Germinal center (tissue), 1 donor: ENCODE results near the gene RGS19.

Experiments
- DNase-seq: peaks from one replicate; pipeline ENCODE4 v3.0.0; 2012; ENCODE audit warnings: mixed read lengths, low spot score

RGS19 gene

DNA sequence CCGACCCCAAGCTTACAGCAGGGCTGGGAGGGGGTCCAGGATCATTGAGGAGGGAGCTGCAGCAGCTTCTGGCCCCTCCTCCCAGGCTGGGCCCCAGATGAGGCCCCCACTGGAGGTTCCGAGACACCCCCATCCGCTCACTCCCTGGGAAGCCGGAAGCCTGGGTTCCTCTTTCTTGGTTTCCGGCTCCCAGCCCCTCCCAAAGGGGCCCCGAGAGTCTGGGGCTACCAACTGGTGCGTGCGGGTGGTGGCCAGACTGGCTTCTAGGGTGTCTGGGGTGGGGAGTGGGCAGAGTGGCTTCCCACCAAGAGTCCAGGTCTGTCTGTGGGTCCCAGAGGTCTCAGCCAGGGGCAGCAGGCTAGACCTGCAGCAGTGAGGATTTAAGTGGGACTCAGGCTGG is 2.2 kb downstream of the RGS19 start:
- DNase-seq = peak; percentile 68

DNA sequence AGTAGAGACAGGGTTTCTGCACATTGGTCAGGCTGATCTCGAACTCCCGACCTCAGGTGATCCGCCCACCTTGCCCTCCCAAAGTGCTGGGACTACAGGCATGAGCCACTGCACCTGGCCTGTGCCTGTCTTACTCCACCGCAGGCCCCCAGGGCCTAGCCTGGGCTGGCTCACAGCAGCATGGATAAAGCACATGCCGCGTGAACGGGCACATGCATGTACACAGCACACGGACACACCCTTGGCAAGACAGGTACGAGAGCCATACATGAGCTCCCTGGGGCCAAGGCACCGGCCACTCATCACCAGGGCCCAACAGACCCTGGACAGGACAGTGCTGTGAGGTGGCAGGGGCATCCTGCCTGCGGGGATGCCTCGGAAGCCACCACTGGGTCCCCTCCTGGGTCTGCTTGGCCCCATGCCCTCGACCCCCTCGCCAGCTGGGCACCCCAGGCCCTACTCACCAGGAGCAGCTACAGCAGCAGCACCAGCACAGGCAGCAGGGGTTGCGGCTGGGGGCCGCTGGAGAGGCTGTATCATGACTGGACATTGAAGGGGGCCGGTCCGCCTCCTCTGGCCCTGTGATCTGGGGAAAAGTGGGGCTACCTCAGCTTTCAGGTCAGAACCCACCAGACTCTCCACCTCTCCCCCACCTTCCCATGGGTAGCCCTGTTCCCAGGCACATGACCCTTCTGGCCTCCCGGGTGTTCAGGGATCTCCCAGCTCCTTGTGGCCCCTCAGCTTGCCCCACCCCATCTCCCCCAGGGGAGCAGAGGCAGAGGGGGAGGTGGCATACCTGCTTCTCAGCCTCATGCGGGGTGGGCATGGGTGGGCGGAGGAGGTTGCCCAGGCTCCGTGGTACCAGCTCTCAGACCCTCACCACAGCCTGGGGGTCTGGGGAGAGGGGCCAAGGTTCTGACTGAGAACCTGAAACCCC is 3.0 kb downstream of the RGS19 start:
- no peak for DNase-seq

DNA sequence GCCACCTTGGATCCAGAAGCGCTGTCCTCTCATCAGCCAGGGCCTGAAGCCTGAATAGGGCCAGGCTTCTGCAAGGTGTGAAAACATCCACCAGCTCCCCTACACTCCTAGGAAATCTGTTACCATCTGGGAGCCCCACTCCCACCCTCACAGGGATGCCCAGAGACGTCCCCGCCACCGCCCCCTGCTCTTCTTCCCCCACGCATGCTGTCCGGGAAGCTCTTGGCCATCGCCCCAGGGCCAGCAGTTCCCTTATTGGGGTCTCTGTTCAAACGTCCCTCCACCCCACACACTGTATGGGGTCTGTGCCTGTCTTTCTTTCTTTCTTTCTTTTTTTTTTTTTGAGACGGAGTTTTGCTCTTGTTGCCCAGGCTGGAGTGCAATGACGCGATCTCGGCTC is 3.8 kb downstream of the RGS19 start:
- DNase-seq = no peak

DNA sequence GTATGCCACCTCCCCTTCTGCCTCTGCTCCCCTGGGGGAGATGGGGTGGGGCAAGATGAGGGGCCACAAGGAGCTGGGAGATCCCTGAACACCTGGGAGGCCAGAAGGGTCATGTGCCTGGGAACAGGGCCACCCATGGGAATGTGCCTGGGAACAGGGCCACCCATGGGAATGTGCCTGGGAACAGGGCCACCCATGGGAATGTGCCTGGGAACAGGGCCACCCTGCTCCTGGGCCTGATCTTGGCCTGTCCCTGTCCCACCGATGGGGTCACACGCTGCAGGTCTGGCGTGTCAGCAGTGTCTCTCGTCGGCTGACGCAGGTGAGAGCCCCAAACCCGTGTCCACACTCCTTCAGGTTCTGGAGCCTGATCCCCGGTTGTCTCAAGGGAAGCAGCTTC is 4.4 kb downstream of the RGS19 start:
- no peak for DNase-seq

DNA sequence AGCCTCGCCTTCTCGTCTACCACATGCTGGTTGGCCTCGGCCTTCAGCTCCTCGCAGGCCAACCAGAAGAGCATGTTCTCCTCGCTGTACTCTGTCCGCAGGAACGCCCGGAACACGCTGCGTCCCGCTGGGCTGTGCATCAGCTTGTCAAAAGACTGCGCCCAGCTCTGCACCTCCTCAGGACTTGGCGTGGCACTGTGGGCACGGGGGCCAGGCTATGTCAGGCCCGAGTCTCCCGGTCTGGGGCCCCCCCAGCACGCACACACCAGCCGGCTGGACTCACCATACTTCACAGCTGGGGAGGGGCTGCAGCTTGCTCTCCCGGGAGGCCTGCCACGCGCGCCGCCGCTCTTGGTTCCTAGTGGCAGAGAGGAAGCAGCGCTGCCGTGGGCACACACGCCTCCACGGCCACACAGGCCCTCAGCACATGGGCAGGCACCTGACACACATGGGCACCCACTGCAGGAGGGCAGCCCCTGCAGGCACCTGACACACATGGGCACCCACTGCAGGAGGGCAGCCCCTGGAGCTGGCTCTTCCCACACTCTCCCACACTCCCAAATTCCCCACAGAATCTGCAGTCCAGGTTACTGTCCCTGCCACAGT is 5.0 kb downstream of the RGS19 start:
- no peak for DNase-seq

DNA sequence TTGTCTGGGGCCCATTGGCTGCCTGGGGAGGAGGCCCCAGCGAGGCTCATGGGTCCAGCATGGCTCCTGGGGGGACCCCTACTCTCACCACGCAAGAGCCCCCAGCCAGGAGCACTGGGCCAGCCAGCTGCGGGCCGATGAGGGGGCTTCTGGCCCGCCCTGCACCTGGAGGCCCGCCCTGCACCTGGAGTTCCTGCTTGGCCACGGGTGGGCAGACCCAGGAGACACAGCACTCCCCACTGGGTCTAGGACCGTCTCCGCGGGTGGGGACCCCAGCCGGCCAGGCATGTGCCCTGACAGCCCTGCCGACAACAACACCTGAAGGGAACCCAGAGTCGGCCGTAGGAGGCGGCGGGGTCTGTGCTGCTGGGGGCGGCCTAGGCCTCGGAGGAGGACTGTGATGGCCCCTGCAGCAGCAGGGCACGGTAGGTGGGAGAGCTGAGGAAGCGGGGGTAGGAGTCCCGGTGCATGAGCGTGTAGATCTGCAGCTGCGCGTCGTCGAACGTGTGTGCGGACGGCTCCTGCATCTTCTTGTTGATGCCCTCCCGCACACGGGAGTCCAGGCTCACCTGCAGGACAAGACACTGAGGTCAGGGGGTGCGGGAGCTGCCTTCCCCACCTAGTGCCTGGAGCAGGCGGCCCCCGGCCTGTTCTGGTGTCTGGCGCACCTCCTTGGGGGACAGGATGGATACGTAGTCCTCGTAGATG is 5.7 kb downstream of the RGS19 start:
- DNase-seq = no peak

DNA sequence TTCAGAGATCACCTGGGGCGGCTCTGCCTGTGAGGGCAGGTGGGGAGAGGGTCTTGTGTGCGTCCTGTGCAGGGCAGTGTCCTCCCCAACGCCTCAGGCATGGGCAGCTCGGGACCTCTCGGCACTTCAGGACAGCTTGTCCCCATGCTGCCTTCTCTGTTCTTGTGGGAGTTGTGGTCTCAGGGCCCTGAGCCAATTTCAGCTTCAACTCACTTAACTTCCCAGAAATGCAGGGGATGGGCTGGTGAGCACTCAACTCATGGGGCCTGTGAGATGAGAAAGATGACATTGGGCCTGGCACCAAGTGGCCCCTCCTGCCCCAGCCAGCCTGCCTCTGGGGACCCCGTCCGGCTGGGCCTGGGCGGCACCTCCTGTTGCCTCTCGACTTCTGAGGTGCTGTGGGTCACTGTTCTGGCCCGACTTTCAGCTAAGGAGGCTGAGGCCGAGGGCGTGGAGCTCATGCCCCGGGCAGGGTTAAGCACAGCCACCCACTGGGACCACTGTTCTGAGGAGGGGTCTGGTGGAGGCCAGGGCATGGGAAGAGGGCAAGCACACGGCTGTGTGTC is 6.7 kb downstream of the RGS19 start:
- DNase-seq = no peak

DNA sequence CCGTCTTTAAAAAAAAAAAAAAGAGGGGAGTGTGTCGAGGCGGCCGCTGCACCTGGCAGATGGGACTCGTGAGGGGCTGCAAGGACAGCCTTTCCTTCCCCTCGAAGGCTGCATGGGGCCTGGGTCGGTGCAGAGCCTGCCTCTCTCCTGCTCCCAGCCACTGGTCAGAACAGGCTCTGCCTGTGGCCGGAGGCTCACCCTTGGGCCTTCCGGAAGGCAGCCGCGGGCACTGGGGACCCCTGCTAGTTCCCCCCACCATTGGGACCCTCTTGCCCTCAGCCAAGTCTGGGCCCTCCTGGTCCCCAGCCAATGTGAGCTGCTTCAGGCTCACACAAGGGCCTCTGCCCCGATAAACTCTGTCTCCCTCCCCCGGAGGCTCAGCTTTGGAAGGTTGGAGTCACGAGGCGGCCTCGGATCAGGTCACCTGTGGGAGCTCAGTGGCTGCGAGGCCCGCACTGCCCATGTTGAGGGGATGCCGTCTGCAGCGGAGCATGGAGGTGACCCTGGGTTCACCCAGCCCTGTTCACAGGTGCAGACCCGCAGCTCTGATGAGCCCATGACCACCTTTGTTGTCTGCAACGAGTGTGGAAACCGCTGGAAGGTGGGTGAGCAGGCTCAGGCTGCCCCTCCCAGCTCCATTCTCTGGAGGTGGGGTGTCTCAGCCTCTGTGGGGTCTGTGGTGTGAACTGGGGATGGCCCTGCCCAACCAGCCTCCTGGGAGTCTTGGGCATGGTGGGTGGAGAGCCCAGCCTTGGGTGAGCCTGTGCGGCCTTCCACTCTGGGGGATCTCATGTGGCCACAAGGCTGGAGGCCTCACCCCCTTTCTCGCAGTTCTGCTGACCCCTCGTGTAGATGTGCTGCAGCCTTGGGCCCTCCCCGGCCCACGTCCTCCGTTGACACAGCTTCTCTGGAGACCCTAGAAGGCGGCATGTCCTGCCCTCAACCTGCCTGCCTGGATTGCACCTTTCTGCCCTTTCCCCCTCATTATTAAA is 7.7 kb downstream of the RGS19 start:
- DNase-seq = no peak

DNA sequence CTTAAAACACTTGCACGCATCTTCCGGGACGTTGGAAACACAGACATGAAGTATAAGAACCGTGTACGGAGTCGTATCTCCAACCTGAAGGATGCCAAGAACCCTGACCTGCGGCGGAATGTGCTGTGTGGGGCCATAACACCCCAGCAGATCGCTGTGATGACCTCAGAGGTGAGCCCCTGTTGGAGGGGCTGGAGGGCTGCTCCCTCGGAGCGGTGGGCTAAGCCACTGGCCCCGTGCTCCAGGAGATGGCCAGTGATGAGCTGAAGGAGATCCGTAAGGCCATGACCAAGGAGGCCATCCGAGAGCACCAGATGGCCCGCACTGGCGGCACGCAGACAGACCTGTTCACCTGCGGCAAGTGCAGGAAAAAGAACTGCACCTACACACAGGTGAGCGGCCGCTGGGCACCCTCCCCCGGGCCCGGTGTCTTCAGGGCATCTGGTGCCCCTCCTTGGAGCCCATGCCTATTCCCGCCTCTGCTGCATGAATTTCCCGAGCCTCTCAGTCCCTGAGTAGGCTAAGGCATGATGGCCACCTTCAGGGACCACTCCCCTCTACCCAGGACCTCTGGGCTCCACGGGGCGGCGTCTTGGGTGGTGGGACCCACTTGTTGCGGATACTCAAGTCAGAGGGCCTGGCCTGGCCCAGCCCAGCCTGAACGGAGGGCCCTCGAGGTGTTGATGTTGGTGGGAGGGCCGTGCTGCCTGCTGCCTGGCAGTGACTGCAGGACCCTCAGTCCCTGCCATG is 8.9 kb downstream of the RGS19 start:
- no peak for DNase-seq

DNA sequence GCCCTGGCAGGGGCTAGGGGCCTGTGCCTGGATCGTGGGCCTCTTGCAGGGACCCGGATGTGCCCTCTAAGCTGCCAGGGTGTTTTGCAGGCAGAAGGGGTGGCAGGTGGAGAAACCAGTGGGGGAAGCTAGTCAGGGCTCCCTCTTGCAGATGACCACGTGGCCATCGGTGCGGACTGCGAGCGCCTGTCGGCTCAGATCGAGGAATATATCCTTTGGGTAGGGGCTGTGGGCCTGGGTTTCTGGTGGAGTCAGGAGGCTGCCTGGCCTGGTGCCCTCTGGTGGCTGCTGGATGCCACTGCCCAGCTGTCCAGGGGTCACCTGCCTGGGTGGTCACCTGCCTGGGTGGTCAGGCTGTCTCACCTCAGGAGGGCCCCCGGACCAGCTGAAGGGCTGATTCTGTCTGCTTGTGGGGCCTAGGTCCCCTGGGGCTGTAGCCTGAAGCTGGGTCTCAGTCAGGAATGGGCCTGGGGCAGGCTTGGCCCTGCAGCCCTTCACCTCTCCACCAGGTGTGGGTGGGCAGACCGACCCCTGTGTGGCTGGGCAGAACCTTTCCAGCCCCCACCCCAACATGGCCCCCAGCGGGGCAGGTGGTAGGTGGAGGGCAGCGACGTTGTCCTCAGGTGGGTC is 9.6 kb downstream of the RGS19 start:
- DNase-seq = peak; percentile 58

DNA sequence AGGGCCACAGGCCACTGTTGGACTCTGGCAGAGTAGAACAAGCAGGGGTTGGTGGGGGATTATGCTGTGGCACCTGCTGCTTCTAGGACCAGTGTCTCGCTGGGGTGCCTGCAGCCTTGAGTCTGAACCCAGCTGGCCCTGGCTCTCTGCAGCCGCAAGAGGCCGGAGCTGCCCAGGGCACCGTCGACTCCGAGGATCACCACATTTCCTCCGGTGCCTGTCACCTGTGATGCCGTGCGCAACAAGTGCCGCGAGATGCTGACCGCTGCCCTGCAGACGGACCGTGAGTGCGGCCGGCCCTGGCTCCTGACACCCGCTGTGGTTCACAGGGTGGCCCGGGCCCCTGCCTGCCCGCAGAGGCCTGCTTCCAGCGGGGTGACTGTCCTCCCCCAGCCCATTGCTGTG is 10.1 kb downstream of the RGS19 start:
- DNase-seq = no peak

DNA sequence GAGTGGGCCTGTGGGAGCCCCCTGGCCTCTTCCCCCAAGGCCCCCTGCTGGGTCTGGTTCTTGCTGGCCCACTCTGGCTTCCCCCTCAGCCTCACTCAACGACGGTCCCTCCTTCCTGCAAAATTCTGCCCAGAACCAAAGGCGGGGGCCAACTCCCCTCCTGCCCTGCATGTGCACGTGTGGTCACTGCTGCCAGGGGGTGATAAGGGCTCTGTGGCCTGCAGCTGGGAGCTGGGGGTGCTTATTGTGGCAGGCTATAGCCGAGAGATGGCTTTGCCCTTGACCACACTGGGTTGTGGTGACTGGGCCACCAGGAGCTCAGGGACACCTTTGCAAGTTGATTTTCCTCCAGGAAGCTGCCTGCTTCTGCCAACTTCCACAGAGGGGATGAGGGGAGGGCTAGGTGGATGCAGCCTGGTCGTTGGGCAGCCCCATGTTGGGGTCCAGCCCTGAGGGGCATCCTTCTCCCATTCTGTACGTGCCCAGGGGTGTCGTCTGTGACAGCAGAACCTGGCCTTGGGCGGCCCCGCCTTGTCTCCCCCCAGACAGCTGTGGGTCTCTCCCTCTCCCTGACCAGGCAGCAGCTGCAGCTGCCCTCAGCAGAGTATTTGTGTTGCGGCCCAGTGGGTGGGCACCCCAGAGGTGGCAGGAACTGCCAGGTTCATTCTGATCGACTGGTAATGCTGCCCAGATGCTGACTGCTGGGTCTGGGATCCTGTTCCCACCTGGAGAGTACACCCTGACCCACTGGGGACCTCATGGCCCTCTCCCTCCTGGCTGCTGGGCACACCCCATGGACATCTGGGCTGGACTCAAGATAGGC is 10.7 kb downstream of the RGS19 start:
- DNase-seq = no peak

DNA sequence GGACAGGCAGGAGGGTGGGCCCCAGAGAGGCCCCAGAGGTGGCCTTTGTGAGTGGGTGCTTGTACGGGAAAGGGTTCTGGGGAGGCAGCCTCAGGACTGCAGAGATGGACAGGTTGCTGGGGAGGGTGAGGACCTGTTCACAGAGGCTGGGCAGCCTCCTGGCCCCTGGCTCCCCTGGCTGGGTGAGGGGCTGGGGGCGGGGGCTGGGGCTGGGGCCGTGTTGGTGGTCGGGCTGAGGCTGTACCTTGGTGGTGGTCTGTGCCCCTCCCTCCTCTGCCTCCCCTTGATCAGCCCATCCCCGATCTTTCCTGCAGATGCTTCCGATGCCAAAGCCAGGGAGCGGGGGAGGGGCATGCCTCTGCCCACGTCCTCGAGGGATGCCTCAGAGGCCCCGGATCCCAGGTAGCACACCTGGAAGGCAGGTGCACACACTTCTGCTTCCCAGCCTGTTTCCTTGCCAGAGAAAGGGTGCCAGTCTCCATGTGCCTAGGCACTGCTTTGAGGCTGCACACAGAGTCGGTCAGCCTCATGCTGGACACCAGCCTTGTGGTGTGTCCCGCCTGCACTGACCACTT is 11.5 kb downstream of the RGS19 start:
- DNase-seq = no peak

DNA sequence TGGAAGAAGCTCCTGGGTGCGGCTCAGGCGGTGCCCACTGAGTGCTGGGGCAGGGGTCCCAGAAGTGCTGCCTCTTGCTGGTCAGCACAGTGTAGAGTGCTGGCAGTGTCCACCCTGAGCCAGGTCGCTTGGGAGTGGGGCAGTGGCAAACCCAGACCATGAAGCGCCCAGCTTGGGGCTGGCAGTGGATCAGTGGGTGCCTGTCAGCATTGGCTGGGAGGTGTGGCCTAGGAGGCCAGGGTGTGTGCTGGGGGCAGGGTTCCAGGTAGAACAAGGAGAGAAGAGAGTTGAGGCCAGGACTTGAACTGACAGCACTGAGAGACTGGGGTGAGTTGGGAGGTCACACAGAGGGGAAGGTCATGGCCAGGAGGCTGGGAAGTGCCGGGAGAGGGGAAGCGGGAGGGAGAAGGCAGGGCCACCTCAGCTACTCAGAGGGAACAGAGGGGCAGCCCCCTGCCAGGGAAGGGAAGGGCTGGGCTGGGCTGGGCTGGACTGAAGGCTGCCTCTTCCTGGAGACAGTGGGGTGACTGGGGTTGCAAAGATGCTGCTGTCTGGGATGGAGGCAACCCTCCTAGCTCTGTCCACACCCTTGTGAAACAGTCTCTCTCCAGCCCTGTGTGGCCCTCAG is 12.2 kb downstream of the RGS19 start:
- DNase-seq = no peak

DNA sequence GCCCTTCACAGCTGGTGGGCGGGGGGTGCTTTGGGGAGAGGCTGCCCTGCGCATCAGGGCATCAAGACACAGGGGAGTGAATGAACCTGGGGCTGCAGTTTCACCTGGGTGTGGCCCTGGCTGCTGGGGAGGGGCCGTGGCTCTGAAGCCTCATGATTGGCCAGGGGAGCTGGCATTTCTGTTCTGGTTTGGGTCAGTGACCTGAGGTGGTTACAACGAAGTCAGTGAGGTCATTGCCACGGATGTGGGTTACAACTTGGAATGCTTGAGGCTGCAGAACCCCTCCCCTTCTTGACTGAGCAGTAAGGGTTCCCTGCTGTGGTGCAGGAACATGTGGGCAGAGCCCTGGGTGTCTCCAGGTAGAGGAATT is 13.4 kb downstream of the RGS19 start:
- no peak for DNase-seq

DNA sequence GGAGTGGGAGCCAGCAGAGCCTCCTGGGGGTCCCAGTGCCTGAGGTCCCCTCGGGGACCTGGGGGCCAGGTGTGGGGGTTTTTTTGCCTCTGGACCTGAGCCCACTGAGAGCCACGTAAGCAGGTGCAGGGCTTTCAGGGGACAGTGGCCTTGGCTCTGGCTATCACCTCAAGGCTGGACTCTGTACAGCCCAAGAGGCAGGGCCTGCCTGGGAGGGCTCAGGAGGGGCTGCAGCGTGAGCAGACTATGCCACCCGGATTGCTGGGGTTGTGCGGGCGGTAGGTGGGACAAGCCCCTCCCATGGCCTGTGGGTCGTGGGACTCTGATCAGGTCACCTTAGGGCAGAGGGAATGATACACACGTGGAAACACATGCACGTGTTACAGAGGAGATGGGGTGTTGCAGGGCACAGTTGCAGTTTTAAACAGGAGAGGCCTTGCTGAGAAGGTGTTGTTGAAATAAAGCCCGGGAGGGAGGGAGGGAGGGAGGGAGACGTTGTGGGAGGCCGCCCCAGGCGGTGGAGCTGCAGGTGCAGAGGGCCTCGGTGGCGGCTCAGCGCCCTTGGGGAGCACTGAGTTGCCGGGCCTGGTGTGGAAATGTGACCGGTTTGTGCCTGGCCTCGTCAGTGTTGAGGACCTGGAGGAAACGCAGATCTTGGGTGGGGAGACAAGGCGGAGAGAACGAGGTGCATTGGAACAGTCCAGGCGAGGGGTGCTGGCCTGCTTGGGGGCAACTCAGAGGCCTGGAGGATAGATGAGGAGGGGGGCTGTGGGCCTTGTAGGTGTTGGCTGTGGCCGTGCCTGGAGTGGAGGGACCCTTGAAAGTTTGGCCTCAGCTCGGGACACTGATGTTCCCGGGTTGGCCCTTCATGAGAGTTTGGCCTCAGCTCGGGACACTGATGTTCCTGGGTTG is 14.0 kb downstream of the RGS19 start:
- peak; percentile 36 for DNase-seq

DNA sequence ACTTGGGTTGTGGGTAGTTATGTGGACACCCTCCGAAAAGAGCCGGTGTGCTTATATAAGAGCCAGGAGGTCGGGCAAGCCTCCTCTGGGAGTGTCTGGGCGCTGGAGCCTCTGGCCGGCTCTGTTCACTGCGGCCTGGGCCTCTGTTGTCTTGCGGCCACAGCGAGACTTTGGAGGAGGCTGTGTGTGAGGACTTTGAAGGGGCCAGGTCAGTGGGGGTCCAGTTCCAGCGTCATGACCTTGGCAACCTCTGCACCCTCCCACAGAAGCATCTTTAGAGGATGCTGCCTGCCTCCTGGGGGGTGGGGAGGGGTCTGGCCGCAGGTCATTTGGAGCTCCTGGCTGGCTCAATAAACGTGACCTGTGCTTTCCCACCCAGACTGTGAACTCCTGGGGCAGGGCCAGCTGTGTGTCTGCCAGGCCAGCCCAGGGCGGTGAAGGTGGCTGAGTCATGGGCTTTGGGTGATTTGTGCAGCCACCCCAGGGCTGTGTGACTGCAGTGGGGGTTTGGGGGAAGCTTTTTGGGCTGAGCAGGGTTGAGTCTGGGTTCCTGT is 15.1 kb downstream of the RGS19 start:
- DNase-seq = no peak
